COLO829 (cell line): Measurements from ENCODE around the gene TMED1.

Source experiments
- DNase-seq: peaks from one replicate; pipeline ENCODE4 v3.0.0; 2012; ENCODE audit warnings: low spot score

Gene TMED1

GRCh38 chr19:10831987-10832938 lies 3.7 kb downstream of the TMED1 start:
- no peak for DNase-seq

GRCh38 chr19:10830931-10831779 lies 4.9 kb downstream of the TMED1 start:
- no peak for DNase-seq

GRCh38 chr19:10830370-10830769 lies 5.6 kb downstream of the TMED1 start:
- no peak for DNase-seq

GRCh38 chr19:10829967-10830366 lies 6.0 kb downstream of the TMED1 start:
- DNase-seq = no peak

- DNase-seq = no peak
Measured at GRCh38 chr19:10828981-10829821, 6.8 kb downstream of the TMED1 start.

GRCh38 chr19:10826846-10827245 lies 9.2 kb downstream of the TMED1 start:
- DNase-seq = no peak

- no peak for DNase-seq
Measured at GRCh38 chr19:10826231-10826630, 9.8 kb downstream of the TMED1 start.

- no peak for DNase-seq
Measured at GRCh38 chr19:10823690-10824089, 12.3 kb downstream of the TMED1 start.

- DNase-seq = no peak
Measured at GRCh38 chr19:10820173-10820572, 15.8 kb downstream of the TMED1 start.

GRCh38 chr19:10819124-10820060 lies 16.6 kb downstream of the TMED1 start:
- no peak for DNase-seq

GRCh38 chr19:10818301-10819123 lies 17.5 kb downstream of the TMED1 start:
- no peak for DNase-seq

GRCh38 chr19:10817291-10818038 lies 18.5 kb downstream of the TMED1 start:
- no peak for DNase-seq

- DNase-seq = no peak
Measured at GRCh38 chr19:10816691-10817090, 19.3 kb downstream of the TMED1 start.

- no peak for DNase-seq
Measured at GRCh38 chr19:10815969-10816644, 19.9 kb downstream of the TMED1 start.

GRCh38 chr19:10815007-10815536 lies 20.9 kb downstream of the TMED1 start:
- no peak for DNase-seq

GRCh38 chr19:10812902-10813404 lies 23.1 kb downstream of the TMED1 start:
- no peak for DNase-seq

GRCh38 chr19:10812196-10812595 lies 23.8 kb downstream of the TMED1 start:
- no peak for DNase-seq
